Measurements from ENCODE around the gene RGS14. TPM values are rescaled to one million over a fixed set of nuclear protein-coding genes. Genes with fewer than 3 reads are reported as not detected.
"Not testable (repeated sequence)": the region's sequence is repeated elsewhere in the genome, so short reads cannot be mapped to it uniquely, and the experiment has no call there.

The RGS14 gene
- polyA plus RNA-seq, 1 donor (not counting 4 experiments of a cell fraction or from before 2014, with no cell fraction given), result 8.6 TPM

GRCh38 chr5:177338251-177339106 is 19.2 kb upstream of the RGS14 start:
- no peak overlapping the region for H3K27ac ChIP-seq (ENCODE audit: control insufficient read depth, insufficient read depth, low read length)
- no peak for DNase-seq (ENCODE audit: low read depth, low spot score)
- H4K20me1 ChIP-seq (ENCODE audit: control insufficient read depth, extremely low read depth, insufficient read depth, low read length), result peaks cover 4% of the 10 kb centered on the region
- dilution Hi-C loops (cut with MboI; ENCODE audit: extremely low pct_ligation_motif_present, low sequenced_read_pairs), result no loop called here
- no peaks in the 10 kb centered on the region for H3K4me1 ChIP-seq (ENCODE audit: control insufficient read depth, extremely low read depth, insufficient read depth, low read length)
- H3K9me3 ChIP-seq (ENCODE audit: control insufficient read depth, low read depth, low read length), result no peaks in the 10 kb centered on the region
- no peaks in the 10 kb centered on the region for H3K27me3 ChIP-seq (ENCODE audit: control insufficient read depth, extremely low read depth, insufficient read depth, low read length)
- no peaks in the 10 kb centered on the region for H3K9me1 ChIP-seq (ENCODE audit: control insufficient read depth, extremely low read depth, insufficient read depth, low read length)
- no peak overlapping the region for H3K9ac ChIP-seq (ENCODE audit: control insufficient read depth, extremely low read depth, insufficient read depth, low read length)
- peaks cover 30% of the 10 kb centered on the region in 2 experiments for H3K36me3 ChIP-seq (ENCODE audit: control insufficient read depth in 2 of 2, extremely low read depth in 1 of 2, insufficient read depth in 2 of 2, low read length in 2 of 2)
- no peak overlapping the region for H3K4me2 ChIP-seq (ENCODE audit: control insufficient read depth, extremely low read depth, insufficient read depth, low read depth, low read length)
- no peak overlapping the region for H3K4me3 ChIP-seq (ENCODE audit: control insufficient read depth in 2 of 3, extremely low read depth in 1 of 3, insufficient read depth in 2 of 3, low read depth in 1 of 3, low read length in 3 of 3)
- H3K79me2 ChIP-seq (ENCODE audit: control insufficient read depth, insufficient read depth, low read length), result peaks cover 33% of the 10 kb centered on the region
- no peak overlapping the region for H2AFZ ChIP-seq (ENCODE audit: control insufficient read depth, low read length)
- no peak for FAIRE-seq
- TF ChIP-seq, protein P1, sequence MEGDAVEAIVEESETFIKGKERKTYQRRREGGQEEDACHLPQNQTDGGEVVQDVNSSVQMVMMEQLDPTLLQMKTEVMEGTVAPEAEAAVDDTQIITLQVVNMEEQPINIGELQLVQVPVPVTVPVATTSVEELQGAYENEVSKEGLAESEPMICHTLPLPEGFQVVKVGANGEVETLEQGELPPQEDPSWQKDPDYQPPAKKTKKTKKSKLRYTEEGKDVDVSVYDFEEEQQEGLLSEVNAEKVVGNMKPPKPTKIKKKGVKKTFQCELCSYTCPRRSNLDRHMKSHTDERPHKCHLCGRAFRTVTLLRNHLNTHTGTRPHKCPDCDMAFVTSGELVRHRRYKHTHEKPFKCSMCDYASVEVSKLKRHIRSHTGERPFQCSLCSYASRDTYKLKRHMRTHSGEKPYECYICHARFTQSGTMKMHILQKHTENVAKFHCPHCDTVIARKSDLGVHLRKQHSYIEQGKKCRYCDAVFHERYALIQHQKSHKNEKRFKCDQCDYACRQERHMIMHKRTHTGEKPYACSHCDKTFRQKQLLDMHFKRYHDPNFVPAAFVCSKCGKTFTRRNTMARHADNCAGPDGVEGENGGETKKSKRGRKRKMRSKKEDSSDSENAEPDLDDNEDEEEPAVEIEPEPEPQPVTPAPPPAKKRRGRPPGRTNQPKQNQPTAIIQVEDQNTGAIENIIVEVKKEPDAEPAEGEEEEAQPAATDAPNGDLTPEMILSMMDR (optimal IDR thresholded peaks at IDR 0.05 in 1 of 3, IDR thresholded peaks at IDR 0.05 in 1 of 3, conservative IDR thresholded peaks at IDR 0.05 in 1 of 3; ENCODE audit: extremely low read depth in 1 of 3, insufficient read depth in 2 of 3, low read length in 3 of 3), result no peak
- no peak for TF ChIP-seq EZH2 (IDR thresholded peaks at IDR 0.05; ENCODE audit: low read length)

DNA sequence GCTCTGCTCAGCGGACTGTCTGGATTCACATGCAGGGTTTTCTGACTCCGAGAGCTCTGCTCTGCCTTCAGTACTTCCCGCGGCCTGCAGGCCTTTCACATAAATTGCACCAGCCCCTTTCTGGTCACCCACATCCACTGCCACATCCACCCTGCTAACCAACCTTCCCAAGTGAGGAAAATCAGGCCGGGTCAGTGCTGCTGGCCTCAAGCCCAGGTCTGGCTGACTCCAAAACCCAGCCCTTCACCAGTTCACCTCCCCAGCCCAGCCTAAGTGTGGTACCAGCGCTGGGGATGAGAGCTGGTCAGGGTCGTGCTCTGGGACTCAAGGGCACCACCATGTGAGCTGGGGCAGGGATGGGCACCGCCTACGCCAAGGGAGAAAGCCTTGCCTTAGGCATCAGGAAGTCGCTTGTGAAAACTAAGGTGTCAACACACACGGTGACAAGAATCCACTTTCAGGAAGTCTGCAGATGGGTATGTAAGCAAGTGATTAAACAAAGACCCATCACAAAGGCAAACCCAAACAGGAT is 18.6 kb upstream of the RGS14 start:
- peaks cover 29 to 32% of the 10 kb centered on the region in 2 experiments for H3K36me3 ChIP-seq (ENCODE audit: control insufficient read depth in 2 of 2, extremely low read depth in 1 of 2, insufficient read depth in 2 of 2, low read length in 2 of 2)
- H3K79me2 ChIP-seq (ENCODE audit: control insufficient read depth, insufficient read depth, low read length), result peaks cover 39% of the 10 kb centered on the region
- H2AFZ ChIP-seq (ENCODE audit: control insufficient read depth, low read length), result no peak overlapping the region
- dilution Hi-C loops (cut with MboI; ENCODE audit: extremely low pct_ligation_motif_present, low sequenced_read_pairs), result no loop called here
- no peak for FAIRE-seq
- H3K9ac ChIP-seq (ENCODE audit: control insufficient read depth, extremely low read depth, insufficient read depth, low read length), result no peak overlapping the region
- H3K9me3 ChIP-seq (ENCODE audit: control insufficient read depth, low read depth, low read length), result no peaks in the 10 kb centered on the region
- no peaks in the 10 kb centered on the region for H3K9me1 ChIP-seq (ENCODE audit: control insufficient read depth, extremely low read depth, insufficient read depth, low read length)
- H3K4me3 ChIP-seq (ENCODE audit: control insufficient read depth in 2 of 3, extremely low read depth in 1 of 3, insufficient read depth in 2 of 3, low read depth in 1 of 3, low read length in 3 of 3), result no peak overlapping the region
- no peaks in the 10 kb centered on the region for H3K27me3 ChIP-seq (ENCODE audit: control insufficient read depth, extremely low read depth, insufficient read depth, low read length)
- DNase-seq (ENCODE audit: low read depth, low spot score), result no peak
- H3K4me2 ChIP-seq (ENCODE audit: control insufficient read depth, extremely low read depth, insufficient read depth, low read depth, low read length), result no peak overlapping the region
- no peak overlapping the region for H3K27ac ChIP-seq (ENCODE audit: control insufficient read depth, insufficient read depth, low read length)
- peaks cover 4% of the 10 kb centered on the region for H4K20me1 ChIP-seq (ENCODE audit: control insufficient read depth, extremely low read depth, insufficient read depth, low read length)
- TF ChIP-seq EZH2 (IDR thresholded peaks at IDR 0.05; ENCODE audit: low read length), result no peak
- TF ChIP-seq, protein P1 (optimal IDR thresholded peaks at IDR 0.05 in 1 of 3, IDR thresholded peaks at IDR 0.05 in 1 of 3, conservative IDR thresholded peaks at IDR 0.05 in 1 of 3; ENCODE audit: extremely low read depth in 1 of 3, insufficient read depth in 2 of 3, low read length in 3 of 3), result no peak
- no peaks in the 10 kb centered on the region for H3K4me1 ChIP-seq (ENCODE audit: control insufficient read depth, extremely low read depth, insufficient read depth, low read length)

- H3K9ac ChIP-seq (ENCODE audit: control insufficient read depth, extremely low read depth, insufficient read depth, low read length); H3K27ac ChIP-seq (ENCODE audit: control insufficient read depth, insufficient read depth, low read length); H4K20me1 ChIP-seq (ENCODE audit: control insufficient read depth, extremely low read depth, insufficient read depth, low read length); H3K4me3 ChIP-seq (ENCODE audit: control insufficient read depth in 2 of 3, extremely low read depth in 1 of 3, insufficient read depth in 2 of 3, low read depth in 1 of 3, low read length in 3 of 3); H3K9me3 ChIP-seq (ENCODE audit: control insufficient read depth, low read depth, low read length); DNase-seq (ENCODE audit: low read depth, low spot score); H3K27me3 ChIP-seq (ENCODE audit: control insufficient read depth, extremely low read depth, insufficient read depth, low read length); dilution Hi-C loops (cut with MboI; ENCODE audit: extremely low pct_ligation_motif_present, low sequenced_read_pairs); H2AFZ ChIP-seq (ENCODE audit: control insufficient read depth, low read length); H3K4me1 ChIP-seq (ENCODE audit: control insufficient read depth, extremely low read depth, insufficient read depth, low read length); FAIRE-seq; H3K4me2 ChIP-seq (ENCODE audit: control insufficient read depth, extremely low read depth, insufficient read depth, low read depth, low read length); H3K9me1 ChIP-seq (ENCODE audit: control insufficient read depth, extremely low read depth, insufficient read depth, low read length): not testable (repeated sequence)
- Histone ChIP-seq H3K79me2 (ENCODE audit: control insufficient read depth, insufficient read depth, low read length) (peaks cover 71% of the 10 kb centered on the region), H3K36me3 (ENCODE audit: control insufficient read depth in 2 of 2, extremely low read depth in 1 of 2, insufficient read depth in 2 of 2, low read length in 2 of 2) (peaks cover 13 to 17% of the 10 kb centered on the region in 2 experiments)
Measured at GRCh38 chr5:177343000-177343399, 14.7 kb upstream of the RGS14 start.
